GM19463 (cell line): ENCODE data around the gene ACOXL.
"Not testable (repeated sequence)": the region's sequence is repeated elsewhere in the genome, so short reads cannot be mapped to it uniquely, and the experiment has no call there.

Experiments
- ATAC-seq: cut with Tn5 transposase; IDR thresholded peaks from one replicate; pipeline ENCODE4 v1.9.1; 2021; ENCODE audit warnings: mild to moderate bottlenecking, moderate library complexity; ENCODE audit not compliant: unreplicated experiment

Gene ACOXL

GRCh38 chr2:111031546-111032478, 299.4 kb downstream of the ACOXL start:
- ATAC-seq, result no peak

GRCh38 chr2:111032721-111033429, 300.5 kb downstream of the ACOXL start:
- ATAC-seq, result no peak

GRCh38 chr2:111034146-111034545, 301.8 kb downstream of the ACOXL start:
- ATAC-seq, result no peak

- ATAC-seq, result no peak
Measured at GRCh38 chr2:111034606-111035005, 302.2 kb downstream of the ACOXL start.

DNA sequence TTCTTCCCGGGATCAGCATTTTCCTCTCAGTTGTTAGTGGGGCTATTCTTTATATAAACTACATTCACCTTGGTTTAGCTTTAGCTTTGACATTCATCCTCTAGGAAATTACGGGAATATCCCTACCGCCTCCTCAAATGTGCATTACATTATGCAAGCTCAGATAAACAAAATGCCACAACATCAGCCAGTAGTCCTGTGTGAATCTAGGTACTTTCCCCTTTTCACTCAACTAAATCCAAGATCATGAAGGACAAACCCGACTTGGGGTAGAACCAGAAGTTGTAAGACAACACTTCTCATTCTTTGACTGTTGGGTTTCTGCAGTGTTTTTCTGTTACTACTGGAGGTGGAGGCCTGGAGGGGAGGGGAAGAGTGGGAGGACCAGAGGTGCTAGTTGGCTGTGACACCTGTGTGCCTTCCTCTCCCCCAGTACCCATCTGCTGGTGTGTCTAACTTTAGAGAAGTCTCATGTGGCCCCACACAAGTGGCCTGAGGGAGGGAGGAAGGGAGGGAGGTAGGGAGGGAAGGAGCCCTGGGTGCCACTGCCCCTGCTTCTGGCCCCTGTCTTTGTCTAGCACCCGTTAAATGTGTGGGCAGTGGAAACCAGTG, 303.6 kb downstream of the ACOXL start:
- no peak for ATAC-seq

DNA sequence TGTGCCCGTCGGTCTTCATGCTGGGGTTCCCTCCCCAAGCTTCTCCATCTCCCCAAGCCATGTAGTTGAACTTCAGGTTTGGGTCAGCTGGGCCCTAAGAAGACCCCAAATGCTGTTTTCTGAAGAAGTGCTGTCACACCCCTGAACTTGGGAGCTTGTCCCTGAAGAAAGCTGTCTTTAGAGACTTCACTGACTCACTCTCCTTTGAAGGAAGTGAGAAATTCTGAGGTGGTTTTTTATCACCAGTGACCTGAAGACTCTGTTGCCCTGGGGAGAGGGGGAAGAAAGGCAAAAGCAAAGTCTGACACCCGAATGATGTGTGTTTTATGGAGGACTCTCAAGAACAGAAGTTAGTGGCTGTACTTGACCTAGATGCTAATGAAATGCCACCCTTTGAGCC, 304.8 kb downstream of the ACOXL start:
- no peak for ATAC-seq

DNA sequence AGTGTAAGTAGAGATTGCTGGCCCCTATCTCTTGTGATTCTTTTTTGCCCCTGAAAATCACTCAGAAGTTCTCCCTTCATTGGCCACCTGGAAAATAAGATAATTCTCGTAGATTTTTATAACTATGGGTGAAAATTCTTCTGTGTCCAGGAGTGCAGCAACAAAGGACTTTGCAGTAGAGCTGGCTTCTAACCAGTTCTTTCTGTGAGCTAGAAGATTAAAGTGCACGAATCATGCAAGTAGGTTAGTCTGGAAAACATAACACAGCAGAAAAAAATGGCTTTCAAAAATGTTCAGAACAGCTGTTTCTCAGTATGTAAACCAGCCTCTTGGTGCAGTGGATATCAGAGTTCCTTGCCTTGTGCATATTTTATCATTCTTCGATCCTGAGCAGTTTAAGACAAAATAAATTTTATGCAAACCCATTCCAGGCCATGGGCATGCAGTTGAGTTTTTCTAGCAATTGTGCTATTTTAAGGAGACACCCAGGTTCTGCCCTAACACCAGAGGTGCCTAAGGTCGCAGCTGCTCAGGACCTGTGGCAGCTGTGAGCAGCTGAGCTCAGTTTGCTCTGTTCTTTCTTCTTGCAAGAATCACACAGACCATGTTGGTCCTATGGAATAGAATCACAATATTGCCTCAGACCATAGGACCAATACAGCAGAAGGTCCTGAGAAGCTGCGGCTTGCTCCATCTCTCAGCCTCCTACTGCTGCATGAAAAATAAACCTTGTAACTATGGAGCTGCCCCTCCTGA, 307.4 kb downstream of the ACOXL start:
- ATAC-seq, result no peak

GRCh38 chr2:111041398-111042202, 309.2 kb downstream of the ACOXL start:
- no peak for ATAC-seq

DNA sequence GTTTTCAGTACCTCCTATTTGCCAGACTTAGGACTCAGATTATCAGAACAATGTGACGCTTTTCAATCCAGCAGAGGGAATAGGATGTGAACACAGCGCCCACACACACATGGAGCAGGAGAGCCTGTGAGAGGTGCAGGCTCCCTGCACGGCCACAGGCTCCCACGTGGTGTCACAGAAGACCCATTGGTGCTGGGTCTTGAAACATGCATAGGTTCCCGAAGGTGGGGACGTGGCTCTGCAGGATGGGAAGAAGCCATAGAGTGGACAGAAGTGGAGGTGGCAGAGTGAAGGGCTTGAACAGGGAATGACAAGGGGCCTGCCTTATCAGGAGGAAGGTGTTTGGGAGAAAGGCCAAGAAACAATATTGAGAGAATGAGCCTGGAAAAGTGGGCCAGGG, 309.9 kb downstream of the ACOXL start:
- no peak for ATAC-seq

- ATAC-seq, result peak; percentile 75
Measured at GRCh38 chr2:111042772-111043771, 310.7 kb downstream of the ACOXL start.

DNA sequence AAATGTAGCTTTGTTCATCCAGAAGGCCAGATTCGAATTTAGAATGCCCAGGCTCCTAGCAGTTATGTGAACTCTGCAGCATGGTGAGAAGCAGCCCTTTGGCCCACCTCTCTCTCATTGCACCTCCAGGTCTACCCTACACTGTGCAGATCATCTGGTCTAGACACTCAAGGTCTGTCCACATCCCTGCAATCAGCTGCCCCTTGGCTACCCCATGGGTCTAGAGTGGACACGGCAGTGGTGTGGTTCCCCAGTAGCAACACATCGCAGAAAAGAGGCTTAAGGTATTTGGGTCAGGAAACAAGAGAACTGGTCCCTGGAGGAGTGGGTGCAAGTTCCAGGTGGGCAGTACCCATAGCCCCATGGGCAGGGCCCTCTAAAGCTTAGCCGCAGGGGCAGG, 311.7 kb downstream of the ACOXL start:
- no peak for ATAC-seq

DNA sequence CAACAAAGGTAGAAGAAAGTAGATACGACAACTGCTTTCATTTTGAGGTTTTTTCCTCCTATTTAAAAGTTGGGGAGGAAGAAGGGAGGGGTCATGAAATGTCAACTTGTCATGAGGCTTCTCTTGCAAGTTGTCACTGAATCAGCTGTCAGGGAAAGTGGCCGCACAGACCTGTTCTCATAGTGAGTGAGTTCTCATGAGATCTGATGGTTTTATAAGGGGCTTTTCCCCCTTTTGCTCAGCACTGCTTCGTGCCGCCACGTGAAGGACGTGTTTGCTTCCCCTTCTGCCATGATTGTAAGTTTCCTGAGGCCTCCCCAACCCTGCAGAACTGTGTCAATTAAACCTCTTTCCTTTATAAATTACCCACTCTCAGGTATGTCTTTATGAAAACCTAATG, 312.9 kb downstream of the ACOXL start:
- not testable (repeated sequence) for ATAC-seq

- no peak for ATAC-seq
Measured at GRCh38 chr2:111045771-111046444, 313.5 kb downstream of the ACOXL start.

- no peak for ATAC-seq
Measured at GRCh38 chr2:111046670-111047069, 314.3 kb downstream of the ACOXL start.

- no peak for ATAC-seq
Measured at GRCh38 chr2:111048856-111049768, 316.7 kb downstream of the ACOXL start.

DNA sequence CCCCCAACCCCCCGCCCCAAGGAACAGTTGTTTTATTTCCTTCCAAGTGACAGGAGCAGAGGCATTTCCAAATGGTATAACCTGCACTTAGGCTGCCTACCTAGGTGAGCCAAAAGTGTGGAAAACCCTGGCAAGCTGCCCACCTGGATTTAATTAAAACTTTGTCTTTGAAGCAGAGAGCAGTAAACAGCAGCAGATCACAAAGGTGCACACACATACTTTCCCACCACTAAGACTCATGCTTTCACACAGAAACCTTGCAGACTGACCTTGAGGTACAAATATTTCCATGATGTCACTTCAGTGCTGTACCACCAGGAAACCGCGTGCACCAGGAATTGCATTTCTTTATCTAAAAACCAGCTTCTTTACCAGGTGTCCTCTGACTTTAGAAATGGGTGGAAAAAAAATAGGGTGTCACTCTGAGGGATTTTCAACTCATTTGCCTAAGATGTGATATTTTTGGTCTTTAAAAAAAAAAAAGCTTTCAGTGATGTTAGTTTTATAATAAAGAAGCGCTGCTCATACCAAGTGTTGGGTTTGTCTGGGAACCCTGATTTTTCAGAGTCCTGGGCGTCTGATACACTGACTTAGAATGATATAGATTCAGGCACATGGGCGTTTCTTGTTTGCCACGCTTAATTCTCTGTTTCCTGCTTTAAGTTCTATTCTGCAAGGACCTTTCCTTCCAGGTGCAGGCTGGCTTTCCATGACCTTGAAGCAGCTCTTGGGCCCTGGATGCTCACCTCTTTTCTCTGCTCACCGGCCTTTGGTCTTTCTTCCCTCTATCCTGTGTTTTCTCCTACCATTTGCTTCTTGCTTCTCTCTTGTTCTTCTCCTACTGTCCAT, 317.6 kb downstream of the ACOXL start:
- ATAC-seq, result peak; percentile 69
